NCI-H2081 (cell line): ENCODE results near the gene COL8A1.

ENCODE experiments used
- DNase-seq, 2 experiments: peaks; one replicate each; lab custom pipeline; 2025; lab: John Stamatoyannopoulos, UW

COL8A1 gene

DNA sequence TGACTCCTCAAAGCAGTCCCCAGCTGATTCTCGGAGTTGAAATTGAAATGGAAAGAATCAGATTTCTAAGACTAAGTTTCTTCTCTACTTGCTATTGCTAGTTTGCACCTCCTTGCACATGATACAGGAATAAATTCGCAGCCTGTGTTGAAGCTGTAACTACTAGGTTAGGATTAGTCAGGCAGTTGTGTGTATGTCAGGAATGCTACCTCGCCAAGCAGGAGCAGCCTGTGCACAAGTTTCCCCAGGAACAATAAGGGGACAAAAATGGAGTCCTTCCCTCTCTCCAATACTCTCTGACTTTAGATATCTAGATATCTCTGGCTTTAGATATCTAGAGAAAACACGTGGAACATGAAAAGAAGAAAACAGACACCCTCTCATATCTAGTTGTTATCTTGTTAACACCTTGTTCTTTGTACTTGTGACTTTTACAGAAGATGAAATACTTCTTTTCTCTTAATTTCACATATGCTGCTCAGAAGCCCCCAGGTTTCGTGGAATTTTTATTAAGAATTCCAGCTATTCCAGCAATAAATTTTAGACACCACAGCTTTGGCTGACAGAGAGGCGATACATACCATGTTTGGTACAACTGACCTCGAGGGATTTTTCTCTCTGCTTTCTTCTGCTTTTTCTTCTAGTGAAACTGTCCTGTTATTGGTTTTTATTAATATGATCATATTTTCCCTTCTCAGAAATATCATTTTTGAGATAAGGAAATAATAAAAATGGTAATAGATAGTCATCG, 123.2 kb downstream of the COL8A1 start:
- DNase-seq = no peak

DNA sequence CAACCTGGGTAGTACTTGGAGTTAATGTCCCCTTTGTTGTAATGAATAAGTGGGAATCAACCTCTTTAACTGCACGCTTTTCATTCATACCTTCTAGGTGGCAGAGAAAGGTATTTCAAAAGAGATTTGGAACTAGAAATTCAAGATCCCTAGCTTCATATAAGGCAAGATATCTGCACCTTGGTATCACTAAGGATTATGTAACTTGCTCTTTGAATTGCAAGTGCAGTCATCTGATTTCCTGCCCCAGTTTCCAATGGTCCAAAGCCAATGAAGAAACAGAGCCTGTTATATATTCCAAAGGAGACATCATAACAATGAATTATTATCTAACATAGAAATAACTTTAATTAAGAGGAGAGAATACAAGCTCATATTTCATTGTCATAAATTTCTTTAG, 124.5 kb downstream of the COL8A1 start:
- no peak for DNase-seq

DNA sequence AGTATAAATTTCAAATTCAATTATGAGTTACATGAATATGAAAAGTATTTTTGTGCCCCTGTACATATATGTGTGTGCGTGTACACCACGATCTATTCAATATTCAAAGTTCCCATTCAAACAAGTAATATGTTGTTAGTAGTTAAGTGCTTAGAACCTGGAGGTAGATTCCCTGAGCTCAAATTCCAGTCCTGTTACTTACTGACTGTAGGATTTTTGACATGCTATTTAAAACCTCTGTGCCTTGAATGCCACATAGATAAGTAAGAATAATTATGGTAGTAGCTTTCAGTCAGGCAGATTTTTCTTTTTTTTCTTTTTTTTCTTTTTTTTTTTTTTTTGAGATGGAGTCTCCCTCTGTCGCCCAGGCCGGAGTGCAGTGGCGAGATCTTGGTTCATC, 126.0 kb downstream of the COL8A1 start:
- no peak for DNase-seq

DNA sequence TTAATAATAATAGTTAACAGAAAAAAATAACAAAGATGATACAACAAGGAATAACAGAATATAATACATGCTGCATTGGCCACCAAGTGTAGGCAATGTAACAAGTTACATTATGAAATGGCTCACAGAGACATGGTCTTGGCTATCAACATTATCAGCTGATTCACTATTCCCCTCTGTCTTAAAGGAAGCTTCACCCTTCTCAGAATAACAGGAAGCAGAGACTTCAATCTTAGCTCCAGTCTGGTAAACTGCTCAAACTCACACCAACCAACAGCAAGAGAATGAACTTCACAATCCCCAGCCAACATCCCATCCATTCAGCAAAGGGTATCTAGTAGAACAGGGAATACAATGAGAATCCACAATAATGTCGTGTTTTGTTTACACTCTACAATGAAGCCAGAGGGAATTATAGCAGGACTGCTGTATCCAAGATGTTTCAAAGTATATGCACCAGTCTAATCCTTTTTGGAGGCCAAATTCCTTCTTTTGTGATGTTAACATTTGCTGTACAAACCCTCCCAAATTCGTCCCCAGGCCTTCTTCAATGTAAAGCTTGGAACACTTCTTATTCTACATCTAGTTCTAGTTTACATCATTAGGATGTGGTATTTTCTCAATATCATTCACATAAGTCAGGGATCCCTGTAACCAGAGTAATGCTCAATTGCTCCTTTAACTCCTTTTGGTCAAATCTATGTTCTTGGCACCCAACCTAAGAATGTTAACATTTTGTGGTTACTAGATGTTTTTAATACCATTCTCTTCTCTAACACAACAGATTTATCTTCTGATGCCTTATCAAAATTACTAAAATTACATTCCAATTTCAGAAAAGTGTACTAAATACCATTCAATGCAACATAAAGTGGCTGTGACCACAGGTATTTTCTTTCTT, 126.9 kb downstream of the COL8A1 start:
- DNase-seq = no peak

DNA sequence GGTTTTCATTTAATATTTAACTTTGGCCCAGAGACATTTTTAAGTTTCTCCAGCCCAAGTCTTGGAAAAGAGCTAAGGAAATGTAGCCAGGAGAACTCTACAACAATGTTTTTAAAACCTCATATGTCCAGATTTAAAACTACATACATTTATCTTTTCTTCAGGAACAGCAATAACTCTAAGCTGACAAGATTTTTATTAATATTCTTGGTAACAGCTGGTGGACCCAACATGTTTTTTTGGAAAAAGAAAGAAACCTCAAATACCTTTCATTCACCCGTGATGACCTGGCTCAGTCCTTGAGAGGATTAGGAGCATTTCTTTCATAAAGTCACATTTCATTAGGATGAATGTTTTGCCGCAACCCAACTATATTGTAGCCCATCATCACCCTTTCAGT, 128.9 kb downstream of the COL8A1 start:
- no peak for DNase-seq

DNA sequence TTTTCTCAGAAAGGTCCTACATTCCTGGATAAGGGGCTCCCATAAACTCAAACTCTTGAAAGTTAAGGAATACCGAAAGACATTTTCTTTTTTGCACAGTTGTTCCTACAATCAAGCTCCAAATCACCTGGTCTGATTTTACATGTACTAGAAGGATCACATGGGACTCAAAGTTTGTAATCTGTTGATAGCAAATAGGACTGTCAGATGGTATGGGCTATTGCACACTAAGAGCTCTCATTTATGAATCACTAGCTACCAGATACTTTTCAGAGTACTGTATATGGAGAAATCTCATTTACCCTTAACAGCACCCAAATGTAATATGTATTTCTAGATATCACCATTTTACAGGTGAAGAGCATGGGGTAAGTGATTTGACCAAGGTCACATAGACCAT, 129.7 kb downstream of the COL8A1 start:
- no peak for DNase-seq

DNA sequence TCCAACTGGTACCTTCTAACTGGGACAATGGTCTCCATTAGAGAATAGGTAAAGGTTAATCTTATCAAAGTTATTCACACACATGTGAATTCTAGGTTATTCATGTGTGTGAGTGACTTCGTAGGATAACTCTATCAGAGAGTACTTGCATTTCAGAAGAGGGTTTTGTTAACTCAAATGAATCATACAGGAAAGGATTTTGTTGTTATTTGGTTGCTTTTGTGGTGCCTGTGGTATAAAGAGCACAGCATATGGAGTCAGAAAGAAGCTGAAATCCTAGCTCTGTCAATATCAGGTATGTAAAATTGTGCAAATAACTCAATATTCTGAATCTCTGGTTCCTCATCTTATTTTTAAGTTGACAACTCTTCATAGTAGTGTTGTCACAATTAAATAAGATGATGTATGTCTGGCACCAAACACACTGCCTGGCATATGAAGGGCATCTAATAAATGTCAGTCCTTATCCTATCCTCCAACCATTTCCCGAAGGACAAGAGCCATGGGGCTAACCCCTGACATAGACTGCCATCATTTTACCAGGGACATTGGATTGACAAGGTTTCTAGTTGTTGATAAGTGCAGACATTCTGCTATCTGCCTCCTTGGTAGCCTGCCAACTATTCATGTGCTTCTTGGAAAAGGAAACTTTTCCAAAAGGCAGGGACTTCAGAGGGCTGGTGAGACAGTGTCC, 130.6 kb downstream of the COL8A1 start:
- DNase-seq = no peak

DNA sequence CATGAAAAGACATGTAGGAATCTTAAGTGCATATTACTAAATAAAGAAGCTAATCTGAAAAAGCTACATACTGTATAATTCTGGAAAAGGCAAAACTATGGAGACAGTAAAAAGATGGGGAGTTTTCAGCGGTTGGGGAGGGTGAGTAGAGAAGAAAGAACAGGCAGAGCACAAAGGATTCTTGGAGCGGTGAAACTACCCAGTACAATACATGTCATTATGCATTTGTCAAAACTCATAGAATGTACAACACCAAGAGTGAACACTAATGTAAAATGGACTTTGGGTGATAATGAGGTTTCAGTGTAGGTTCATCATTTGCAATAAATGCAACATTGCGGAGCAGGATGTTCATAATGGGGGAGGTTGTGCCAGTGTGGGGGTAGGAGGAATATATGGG, 133.8 kb downstream of the COL8A1 start:
- no peak for DNase-seq

DNA sequence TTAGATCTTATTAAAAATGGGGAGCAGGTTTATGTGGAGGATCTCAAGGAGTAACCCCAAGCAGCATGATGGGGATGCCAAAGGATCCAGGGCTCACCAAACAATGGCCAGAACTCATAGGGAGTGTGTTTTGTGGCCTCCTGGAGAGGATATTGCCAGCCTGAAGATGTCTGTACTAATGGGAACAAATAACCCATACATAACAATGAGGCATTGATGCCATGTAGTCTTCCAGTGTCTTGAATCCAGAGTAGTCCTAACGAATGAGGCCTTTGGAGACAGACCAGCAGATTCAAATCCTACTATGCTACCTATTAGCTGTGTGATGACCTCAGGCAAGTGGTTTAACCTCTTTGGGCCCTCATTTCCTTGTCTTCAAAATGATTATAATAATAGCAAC, 134.3 kb downstream of the COL8A1 start:
- DNase-seq = no peak

DNA sequence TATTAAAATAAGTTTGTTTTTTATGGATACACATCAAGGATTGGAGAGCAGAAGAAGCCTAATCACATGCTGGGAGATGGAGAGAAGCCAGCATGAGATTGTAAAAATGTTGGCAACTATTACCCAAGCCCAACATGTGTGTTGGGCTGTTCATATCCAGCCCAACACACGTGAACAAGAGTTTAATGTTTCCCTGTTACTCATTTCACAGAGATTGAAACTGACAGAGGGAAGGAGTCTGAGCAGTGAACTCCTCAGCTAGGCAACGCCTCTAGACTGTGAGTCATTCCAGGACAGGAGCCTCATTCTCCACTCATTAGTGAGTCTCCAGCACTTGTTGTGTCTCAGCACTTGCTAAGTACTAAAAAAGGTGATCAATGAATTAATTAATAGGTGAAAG, 136.1 kb downstream of the COL8A1 start:
- DNase-seq = no peak

DNA sequence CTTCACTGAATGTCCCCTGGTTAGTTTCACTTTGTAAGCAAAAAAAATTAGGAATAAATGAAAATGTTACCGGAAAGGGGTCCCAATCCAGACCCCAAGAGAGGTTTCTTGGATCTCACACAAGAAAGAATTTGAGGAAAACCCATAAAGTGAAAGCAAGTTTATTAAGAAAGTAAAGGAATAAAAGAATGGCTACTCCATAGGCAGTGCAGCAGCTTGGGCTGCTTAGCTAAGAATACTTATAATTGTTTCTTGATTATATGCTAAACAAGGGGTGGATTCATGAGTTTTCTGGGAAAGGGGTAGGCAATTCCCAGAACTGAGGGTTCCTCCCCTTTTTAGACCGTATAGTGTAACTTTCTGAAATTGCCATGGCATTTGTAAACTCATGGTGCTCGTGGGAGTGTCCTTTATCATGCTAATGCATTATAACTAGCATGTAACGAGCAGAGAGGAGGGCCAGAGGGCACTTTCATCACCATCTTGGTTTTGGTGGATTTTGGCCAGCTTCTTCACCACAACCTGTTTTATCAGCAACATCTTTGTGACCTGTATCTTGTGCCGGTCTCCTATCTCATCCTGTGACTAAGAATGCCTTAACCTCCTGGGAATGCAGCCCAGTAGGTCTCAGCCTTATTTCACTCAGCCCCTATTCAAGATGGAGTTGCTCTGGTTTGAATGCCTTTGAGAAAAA, 138.3 kb downstream of the COL8A1 start:
- DNase-seq = no peak

DNA sequence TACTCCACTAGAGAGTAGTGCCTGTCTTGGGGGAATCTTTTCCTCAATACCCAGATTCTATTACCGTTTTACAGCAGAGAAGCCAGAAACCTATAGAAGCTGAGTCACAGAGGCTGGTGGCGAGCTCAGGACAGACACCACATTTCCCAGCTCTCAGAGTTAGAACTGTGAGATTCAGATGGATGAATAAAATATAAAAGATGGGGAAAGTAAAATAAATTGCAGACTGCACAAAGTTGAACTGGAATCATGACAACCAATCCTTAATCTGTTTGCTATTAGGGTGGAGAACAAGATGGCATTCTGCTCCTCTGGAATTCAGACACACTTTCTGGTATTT, 138.8 kb downstream of the COL8A1 start:
- DNase-seq = no peak

DNA sequence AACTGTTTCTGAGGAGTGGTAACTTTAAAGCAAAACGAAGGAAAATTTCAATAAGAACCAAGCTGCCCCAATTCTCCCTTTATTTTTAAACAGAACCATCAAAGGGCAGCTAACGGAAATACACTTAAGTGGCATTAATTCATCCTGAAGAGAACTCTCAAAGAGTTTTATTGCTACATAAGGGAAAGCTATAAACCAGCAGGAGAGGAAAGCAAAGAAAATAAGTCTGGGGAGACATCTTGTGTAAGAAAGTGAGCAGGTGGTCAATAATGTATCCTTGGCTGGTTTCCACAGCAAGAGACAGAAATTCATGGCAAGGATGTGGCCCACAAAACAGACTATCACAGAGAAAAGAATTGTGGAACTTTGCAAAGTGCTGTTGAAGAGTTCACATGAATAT, 139.3 kb downstream of the COL8A1 start:
- DNase-seq = no peak

DNA sequence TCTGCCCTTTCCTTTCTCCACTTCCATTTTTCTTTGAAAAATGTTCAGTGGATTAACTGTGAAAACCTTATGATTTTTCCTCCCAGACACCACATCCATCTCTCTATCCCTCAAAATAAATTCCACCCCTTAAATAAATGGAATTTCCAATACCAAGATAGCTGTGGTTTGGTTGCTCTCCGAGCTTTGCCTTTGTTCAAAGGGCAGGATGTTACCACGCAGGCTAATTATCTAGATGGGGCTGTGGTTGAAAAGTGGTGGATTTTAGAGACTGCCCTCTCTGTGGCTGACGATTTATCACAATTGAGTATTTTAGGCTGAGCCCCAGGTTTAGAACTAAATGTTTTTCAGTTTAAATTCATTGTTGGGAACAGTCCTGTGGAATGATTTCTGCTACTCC, 142.4 kb downstream of the COL8A1 start:
- DNase-seq = no peak

DNA sequence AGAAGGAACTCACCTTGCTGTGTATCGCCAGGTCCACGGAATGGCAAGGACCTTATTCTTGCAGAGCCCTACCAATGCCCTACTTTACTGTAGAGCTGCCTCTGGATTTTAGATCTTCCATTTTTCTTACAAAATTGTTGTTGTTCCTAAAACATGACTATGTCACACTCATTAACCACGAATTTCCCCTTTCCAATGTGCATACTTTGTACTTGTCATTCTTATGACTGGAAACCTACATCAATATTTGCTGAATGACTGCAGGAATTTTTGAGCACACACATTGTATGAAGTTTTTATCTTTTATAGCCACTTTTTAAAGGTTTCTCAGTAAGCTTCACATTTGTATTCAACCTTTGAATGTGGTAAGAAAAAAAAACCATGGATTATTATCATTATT, 143.4 kb downstream of the COL8A1 start:
- DNase-seq = no peak

DNA sequence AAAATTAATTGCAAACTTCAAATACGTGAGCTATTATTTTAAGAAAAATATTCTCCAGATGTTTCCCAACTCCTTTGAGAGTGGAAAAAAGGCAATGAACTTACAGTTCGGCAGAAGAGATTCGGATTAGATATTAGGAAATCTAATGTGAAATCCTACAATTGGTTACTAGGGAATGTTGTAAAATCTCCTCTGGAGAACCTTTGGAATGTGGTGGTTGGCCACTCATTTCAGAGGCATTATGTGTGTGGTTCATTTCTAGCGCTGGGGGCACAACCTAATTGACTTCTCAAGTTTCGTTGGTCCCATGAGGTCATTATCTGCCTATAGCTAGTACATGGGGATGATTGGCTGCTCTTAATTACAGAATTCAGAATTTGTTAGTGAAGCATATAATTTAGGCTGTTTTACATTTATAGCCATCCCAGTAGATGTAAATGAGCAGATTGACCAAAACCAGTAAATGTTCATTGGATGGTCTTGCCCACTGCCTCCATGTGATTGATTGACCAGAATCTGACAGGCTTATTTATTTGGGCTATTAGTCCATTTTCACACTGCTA, 144.7 kb downstream of the COL8A1 start:
- DNase-seq = no peak

DNA sequence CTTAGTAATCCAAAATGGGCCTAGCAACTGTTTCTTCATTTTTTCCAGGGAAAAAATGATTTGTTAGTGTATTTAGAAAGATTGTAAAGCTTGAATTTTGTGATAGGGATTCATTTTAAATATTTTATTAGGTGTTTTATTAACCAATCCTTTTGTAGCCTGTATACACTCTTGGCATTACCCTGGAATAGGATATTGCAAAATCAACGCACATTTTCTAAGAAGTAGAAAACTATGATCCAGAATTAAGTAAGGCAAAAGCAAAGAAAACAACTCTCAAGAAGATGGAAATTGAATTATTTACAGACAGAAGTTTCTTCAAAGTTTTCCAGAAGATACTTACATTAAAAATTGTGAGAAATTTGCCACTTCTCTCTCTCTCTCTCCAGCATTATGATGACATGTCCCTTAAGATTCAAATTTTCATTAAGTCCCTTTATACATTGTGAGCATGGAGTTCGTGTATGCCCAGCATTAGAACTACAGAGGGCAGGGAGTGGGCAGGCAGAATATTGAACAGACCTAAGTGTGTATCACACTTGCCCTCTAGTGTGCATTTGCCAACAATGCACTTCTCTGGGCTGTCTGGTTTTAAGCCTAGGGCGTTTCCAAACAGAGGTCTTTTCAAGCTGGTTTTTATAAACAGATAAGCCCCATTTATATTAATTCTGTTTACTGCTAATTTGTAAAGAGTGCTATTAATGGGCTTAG, 150.8 kb downstream of the COL8A1 start:
- DNase-seq = peak; percentile 28 to 56

DNA sequence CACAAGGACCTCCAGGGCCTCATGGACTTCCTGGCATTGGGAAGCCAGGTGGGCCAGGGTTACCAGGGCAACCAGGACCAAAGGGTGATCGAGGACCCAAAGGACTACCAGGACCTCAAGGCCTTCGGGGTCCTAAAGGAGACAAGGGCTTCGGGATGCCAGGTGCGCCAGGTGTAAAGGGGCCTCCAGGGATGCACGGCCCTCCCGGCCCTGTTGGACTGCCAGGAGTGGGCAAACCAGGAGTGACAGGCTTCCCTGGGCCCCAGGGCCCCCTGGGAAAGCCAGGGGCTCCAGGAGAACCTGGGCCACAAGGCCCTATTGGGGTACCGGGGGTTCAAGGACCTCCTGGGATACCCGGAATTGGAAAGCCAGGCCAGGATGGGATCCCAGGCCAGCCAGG, 156.1 kb downstream of the COL8A1 start:
- no peak for DNase-seq

DNA sequence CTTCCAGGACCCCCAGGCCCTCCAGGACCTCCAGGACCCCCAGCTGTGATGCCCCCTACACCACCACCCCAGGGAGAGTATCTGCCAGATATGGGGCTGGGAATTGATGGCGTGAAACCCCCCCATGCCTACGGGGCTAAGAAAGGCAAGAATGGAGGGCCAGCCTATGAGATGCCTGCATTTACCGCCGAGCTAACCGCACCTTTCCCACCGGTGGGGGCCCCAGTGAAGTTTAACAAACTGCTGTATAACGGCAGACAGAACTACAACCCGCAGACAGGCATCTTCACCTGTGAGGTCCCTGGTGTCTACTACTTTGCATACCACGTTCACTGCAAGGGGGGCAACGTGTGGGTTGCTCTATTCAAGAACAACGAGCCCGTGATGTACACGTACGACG, 157.2 kb downstream of the COL8A1 start:
- DNase-seq = no peak

DNA sequence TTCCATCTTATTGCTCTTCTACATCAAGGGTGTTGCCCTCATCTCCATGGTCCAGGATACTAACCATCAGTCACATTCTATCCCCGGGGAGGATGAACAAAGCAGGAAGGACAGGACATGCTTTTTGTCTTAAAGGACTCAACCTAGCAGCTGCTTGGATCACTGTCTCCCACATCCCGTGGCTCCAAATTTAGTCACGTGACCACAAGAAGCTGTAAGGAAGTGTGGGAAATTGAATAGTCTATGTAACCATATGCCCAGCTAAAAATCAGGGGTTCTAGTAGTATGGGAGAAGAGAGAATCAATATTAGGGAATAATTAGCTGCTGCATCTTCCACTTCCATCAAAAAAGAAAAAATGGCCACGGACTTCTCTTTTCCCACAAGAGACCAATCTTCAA, 161.0 kb downstream of the COL8A1 start:
- DNase-seq = no peak

DNA sequence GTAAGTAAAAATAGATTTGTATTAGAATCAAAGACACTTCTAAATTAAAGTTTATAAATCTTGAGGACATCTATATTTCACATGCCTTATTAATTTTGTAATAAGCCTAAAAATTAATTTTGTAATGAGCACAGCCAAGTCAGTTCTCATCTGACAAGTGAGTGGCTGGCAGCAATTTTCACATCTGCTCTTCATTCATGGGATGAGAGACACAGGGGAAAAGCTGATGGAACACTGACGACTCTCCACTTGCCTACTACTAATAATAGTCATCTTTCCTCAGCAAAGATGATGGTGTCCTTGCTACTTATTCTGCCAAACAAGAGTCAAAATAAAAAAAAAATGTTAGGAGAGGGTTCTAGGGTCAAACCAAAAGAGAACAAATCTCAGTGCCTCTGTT, 164.9 kb downstream of the COL8A1 start:
- no peak for DNase-seq
